Fibroblast of lung (primary cell): ENCODE measurements around the gene NPM1.

Experiments
- CTCF ChIP-seq, 2 donors: IDR thresholded peaks in 1 of 2; conservative IDR thresholded peaks in 1 of 2; 1 replicate in 1 of 2; 2 replicates in 1 of 2; pipeline ENCODE4 v1.5.1; 2011 to 2012; ENCODE audit warnings: low read length in 2 of 2, control low read depth in 1 of 2, inconsistent platforms in 1 of 2, low read depth in 1 of 2, mild to moderate bottlenecking in 1 of 2
- EZH2 ChIP-seq: IDR thresholded peaks from 2 replicates; pipeline ENCODE4 v1.5.1; 2012; ENCODE audit warnings: low read length, control low read depth, mild to moderate bottlenecking; ENCODE audit errors: missing control alignments

- no peak for TF ChIP-seq CTCF (conservative IDR thresholded peaks at IDR 0.05 in 1 of 2, IDR thresholded peaks at IDR 0.05 in 1 of 2; ENCODE audit: low read depth in 1 of 2, low read length in 2 of 2)
- TF ChIP-seq EZH2, result no peak
Observed at GRCh38 chr5:171355302-171355724, 32.3 kb upstream of the NPM1 start.
